CD4-positive, alpha-beta T cell (primary cell): ENCODE results near the gene SESN3. TPM values are rescaled to one million over a fixed set of nuclear protein-coding genes. Genes with fewer than 3 reads are reported as not detected.
"Not testable (repeated sequence)": the region's sequence is repeated elsewhere in the genome, so short reads cannot be mapped to it uniquely, and the experiment has no call there.

ENCODE experiments used
- ATAC-seq: fragments of 200-7000 bp; cut with Tn5 transposase; one replicate; pipeline ENCODE4 v1.10.0; 2022; ENCODE audit warnings: mild to moderate bottlenecking; ENCODE audit not compliant: poor library complexity
- CTCF ChIA-PET: fragments of 350-600 bp; sonication (Branson Sonifier 250); formaldehyde crosslinking; loops from one replicate; lab custom pipeline; 2021; ENCODE audit warnings: antibody characterized with exemption, inconsistent platforms; lab: Charles Lee
- POLR2A ChIA-PET: fragments of 350-600 bp; sonication (Branson Sonifier 250); formaldehyde crosslinking; loops from one replicate; lab custom pipeline; 2021; ENCODE audit warnings: antibody characterized with exemption, inconsistent platforms; lab: Charles Lee
- DNase-seq, 14 experiments: peaks; one replicate each; pipeline ENCODE4 v3.0.0-alpha.2; 2013 to 2020; ENCODE audit warnings: mixed read lengths in 2 of 14
- H3K27ac ChIP-seq, 2 donors: one replicate each; pipeline versions ENCODE4 v1.5.1 to v1.7.0; 2013; ENCODE audit warnings: low read length in 2 of 2, low read depth in 1 of 2, mild to moderate bottlenecking in 1 of 2
- H3K27me3 ChIP-seq, 2 experiments: 1 replicate in 1 of 2; 2 replicates in 1 of 2; pipeline versions ENCODE4 v1.6.1 to v1.7.0; 2013; ENCODE audit warnings: low read length in 2 of 2, control low read depth in 1 of 2, mild to moderate bottlenecking in 1 of 2, moderate library complexity in 1 of 2; ENCODE audit not compliant: insufficient read depth in 2 of 2, control insufficient read depth in 1 of 2
- H3K36me3 ChIP-seq: one replicate; pipeline ENCODE4 v1.6.1; 2013; ENCODE audit warnings: low read length, control low read depth; ENCODE audit not compliant: insufficient read depth
- H3K4me1 ChIP-seq: one replicate; pipeline ENCODE4 v1.6.1; 2013; ENCODE audit warnings: low read length, control low read depth; ENCODE audit not compliant: insufficient read depth
- H3K4me3 ChIP-seq: one replicate; pipeline ENCODE4 v1.5.1; 2013; ENCODE audit warnings: mild to moderate bottlenecking, low read length, moderate library complexity
- H3K9me3 ChIP-seq, 2 experiments: 1 replicate in 1 of 2; 2 replicates in 1 of 2; pipeline versions ENCODE4 v1.6.1 to v1.7.0; 2013; ENCODE audit warnings: low read length in 2 of 2, mild to moderate bottlenecking in 2 of 2, control low read depth in 1 of 2, moderate library complexity in 1 of 2; ENCODE audit not compliant: control insufficient read depth in 1 of 2, insufficient read depth in 1 of 2
- H3K27ac Mint-ChIP-seq: one replicate; pipeline ENCODE4 v1.8.0; 2020; ENCODE audit warnings: mixed read lengths
- H3K27me3 Mint-ChIP-seq: one replicate; pipeline ENCODE4 v1.8.0; 2021; ENCODE audit warnings: mixed read lengths
- H3K36me3 Mint-ChIP-seq: one replicate; pipeline ENCODE4 v1.8.0; 2021; ENCODE audit warnings: low read depth, mixed read lengths
- H3K4me1 Mint-ChIP-seq: one replicate; pipeline ENCODE4 v1.8.0; 2021; ENCODE audit warnings: low read depth, mixed read lengths
- H3K4me3 Mint-ChIP-seq: one replicate; pipeline ENCODE4 v1.8.0; 2020; ENCODE audit warnings: mild to moderate bottlenecking, mixed read lengths
- H3K9me3 Mint-ChIP-seq: one replicate; pipeline ENCODE4 v1.8.0; 2020; ENCODE audit warnings: mixed read lengths
- CTCF ChIP-seq: fragments of 200-600 bp; IDR thresholded peaks from one replicate; pipeline ENCODE4 v1.8.0; 2022; ENCODE audit warnings: antibody characterized with exemption, mild to moderate bottlenecking
- intact Hi-C, 2 experiments: fragments of 100-400 bp; cut with DNase I in 1 of 2; cut with micrococcal nuclease in 1 of 2; formaldehyde crosslinking; loops; one replicate each; pipeline versions ENCODE4 v1.15.1 to v1.9.0; 2023 to 2025; cut with DNase I, micrococcal nuclease
- total RNA-seq, 174 experiments: library from RNA in 2 of 174; stranded (reverse) in 2 of 174; gene quantifications; one replicate each; pipeline ENCODE4 v1.2.3 and lab custom pipeline; 2021 to 2026

The SESN3 gene
- total RNA-seq, 2 experiments from 2014 or later, result 63.9 to 69.1 TPM

- no peaks in the 10 kb centered on the region for H3K27me3 Mint-ChIP-seq
- DNase-seq (peak; percentile 64 to 93 (median 74)), ATAC-seq (peak; percentile 98)
- Histone ChIP-seq H3K9me3 (no peaks in the 10 kb centered on the region), H3K4me3 (peak overlapping the region; percentile 53), H3K4me1 (peaks cover 31% of the 10 kb centered on the region), H3K36me3 (no peaks in the 10 kb centered on the region), H3K27me3 (no peaks in the 10 kb centered on the region), H3K27ac (peak overlapping the region; percentile 53 to 58)
- peaks cover 55% of the 10 kb centered on the region for H3K4me1 Mint-ChIP-seq
- H3K36me3 Mint-ChIP-seq, result no peaks in the 10 kb centered on the region
- POLR2A ChIA-PET, result interaction anchor here (0.6 to 8.7 kb wide), 17 partner anchors 9 to 535 kb away, joined by 3 to 158 read pairs (median 4); partner anchors contain the start of genes ENDOD1, FAM76B, SESN3 and SRSF8
- peak overlapping the region; percentile 92 for H3K27ac Mint-ChIP-seq
- CTCF ChIA-PET, result interaction anchor here (1.0 to 3.1 kb wide), 5 partner anchors 8 to 452 kb away, joined by 3 to 13 read pairs (median 4); partner anchors contain the start of gene SESN3
- intact Hi-C loops, result loop anchor here (1.0 to 10.0 kb wide), 4 partner anchors 23 to 434 kb away; partner anchors contain the start of genes CWC15 (in 1 of the 2), KDM4D (in 1 of the 2) and SESN3 (in 1 of the 2)
- no peak for TF ChIP-seq CTCF
- H3K4me3 Mint-ChIP-seq, result peak overlapping the region; percentile 92
- no peaks in the 10 kb centered on the region for H3K9me3 Mint-ChIP-seq
These were observed 23.2 kb upstream of the SESN3 start for GRCh38 chr11:95254131-95254704.

GRCh38 chr11:95253141-95253540 is 22.1 kb upstream of the SESN3 start:
- peaks cover 31% of the 10 kb centered on the region for H3K4me1 ChIP-seq
- Mint-ChIP-seq H3K27ac (peak overlapping the region; percentile 92), H3K4me3 (no peak overlapping the region), H3K9me3 (no peaks in the 10 kb centered on the region), H3K27me3 (no peaks in the 10 kb centered on the region), H3K36me3 (no peaks in the 10 kb centered on the region), H3K4me1 (peaks cover 55% of the 10 kb centered on the region)
- no peaks in the 10 kb centered on the region for H3K9me3 ChIP-seq
- DNase-seq, result no peak
- ATAC-seq, result no peak
- TF ChIP-seq CTCF, result no peak
- POLR2A ChIA-PET, result interaction anchor here (0.7 to 8.7 kb wide), 3 partner anchors 9 to 447 kb away, joined by 3 to 158 read pairs (median 6); partner anchors contain the start of gene SESN3
- H3K36me3 ChIP-seq, result no peaks in the 10 kb centered on the region
- H3K27ac ChIP-seq, result peak overlapping the region; percentile 32 to 53
- no peaks in the 10 kb centered on the region for H3K27me3 ChIP-seq
- intact Hi-C loops, result loop anchor here (5.0 to 10.0 kb wide), 2 partner anchors 101 to 278 kb away; partner anchors contain the start of genes CWC15 (in 1 of the 2) and KDM4D (in 1 of the 2)
- CTCF ChIA-PET, result interaction anchor here (1.3 to 3.1 kb wide), 3 partner anchors 8 to 453 kb away, joined by 4 to 13 read pairs (median 8); partner anchors contain the start of gene SESN3
- H3K4me3 ChIP-seq, result no peak overlapping the region

- intact Hi-C loops, result loop anchor here (5.0 to 10.0 kb wide), 2 partner anchors 100 to 278 kb away; partner anchors contain the start of genes CWC15 (in 1 of the 2) and KDM4D (in 1 of the 2)
- Histone ChIP-seq H3K36me3 (no peaks in the 10 kb centered on the region), H3K4me3 (no peak overlapping the region), H3K27me3 (no peaks in the 10 kb centered on the region), H3K4me1 (peaks cover 31% of the 10 kb centered on the region), H3K9me3 (no peaks in the 10 kb centered on the region), H3K27ac (no peak overlapping the region)
- TF ChIP-seq CTCF, result no peak
- Mint-ChIP-seq H3K36me3 (no peaks in the 10 kb centered on the region), H3K4me1 (peaks cover 53% of the 10 kb centered on the region), H3K27ac (peak overlapping the region; percentile 92), H3K4me3 (peak overlapping the region; percentile 8), H3K27me3 (no peaks in the 10 kb centered on the region), H3K9me3 (no peaks in the 10 kb centered on the region)
- CTCF ChIA-PET, result interaction anchor here (2.1 kb wide), 1 partner anchor 453 kb away, joined by 8 read pairs; no protein-coding TSS in a partner anchor
- ATAC-seq (no peak), DNase-seq (no peak)
- POLR2A ChIA-PET, result interaction anchor here (1.7 to 8.7 kb wide), 2 partner anchors 9 to 22 kb away, joined by 6 to 158 read pairs; partner anchors contain the start of gene SESN3
These were observed 21.6 kb upstream of the SESN3 start for GRCh38 chr11:95252586-95252985.

GRCh38 chr11:95251896-95252295 is 20.9 kb upstream of the SESN3 start:
- Mint-ChIP-seq H3K4me1 (peaks cover 47% of the 10 kb centered on the region), H3K27ac (peak overlapping the region; percentile 92)
- H3K27me3 ChIP-seq, ATAC-seq, H3K27ac ChIP-seq, H3K4me3 Mint-ChIP-seq, H3K9me3 Mint-ChIP-seq, H3K36me3 ChIP-seq, H3K4me3 ChIP-seq, H3K9me3 ChIP-seq, H3K36me3 Mint-ChIP-seq, DNase-seq, CTCF ChIA-PET, H3K27me3 Mint-ChIP-seq: not testable (repeated sequence)
- POLR2A ChIA-PET, result interaction anchor here (8.7 kb wide), 1 partner anchor 21 kb away, joined by 158 read pairs; the partner anchor contains the start of gene SESN3
- intact Hi-C loops, result loop anchor here (5.0 to 10.0 kb wide), 2 partner anchors 100 to 277 kb away; partner anchors contain the start of genes CWC15 (in 1 of the 2) and KDM4D (in 1 of the 2)
- peaks cover 31% of the 10 kb centered on the region for H3K4me1 ChIP-seq
